Stimulated activated naive B cell treated with anti-CD40 and anti-IgM and Interleukin-4, amounts not matched to agents 10 μg/mL and 1 μg/mL and 100 μg/mL, for 72 hours (primary cell): ENCODE results near the gene SLK.

Source experiments
- ATAC-seq, 2 donors: fragments of 150-1000 bp; cut with Tn5 transposase; replicated peaks; 2 replicates each; pipeline ENCODE4 v1.10.0; 2021; ENCODE audit warnings: moderate library complexity in 1 of 2
- DNase-seq: peaks from one replicate; pipeline ENCODE4 v3.0.0; 2021
- H3K27ac Mint-ChIP-seq: one replicate; pipeline ENCODE4 v1.8.0; 2022; ENCODE audit warnings: mild to moderate bottlenecking, mixed read lengths
- H3K27me3 Mint-ChIP-seq, 2 donors: one replicate each; pipeline ENCODE4 v1.8.0; 2022; ENCODE audit warnings: mixed read lengths in 2 of 2
- H3K36me3 Mint-ChIP-seq, 2 donors: one replicate each; pipeline ENCODE4 v1.8.0; 2022; ENCODE audit warnings: mixed read lengths in 2 of 2, mild to moderate bottlenecking in 1 of 2
- H3K4me1 Mint-ChIP-seq, 2 donors: one replicate each; pipeline ENCODE4 v1.8.0; 2022; ENCODE audit warnings: mixed read lengths in 2 of 2, mild to moderate bottlenecking in 1 of 2
- H3K4me3 Mint-ChIP-seq, 2 donors: one replicate each; pipeline ENCODE4 v1.8.0; 2022; ENCODE audit warnings: mild to moderate bottlenecking in 2 of 2, mixed read lengths in 2 of 2, moderate library complexity in 1 of 2
- H3K9me3 Mint-ChIP-seq, 2 donors: one replicate each; pipeline ENCODE4 v1.8.0; 2022; ENCODE audit warnings: mixed read lengths in 2 of 2, mild to moderate bottlenecking in 1 of 2

The SLK gene

GRCh38 chr10:104052431-104052830 is 85.5 kb downstream of the SLK start:
- H3K4me3 Mint-ChIP-seq: no peak overlapping the region
- H3K9me3 Mint-ChIP-seq: no peaks in the 10 kb centered on the region
- no peak for DNase-seq
- H3K27ac Mint-ChIP-seq: no peak overlapping the region
- H3K27me3 Mint-ChIP-seq: peaks cover 0 to 4% of the 10 kb centered on the region in 2 donors
- H3K36me3 Mint-ChIP-seq: no peaks in the 10 kb centered on the region
- ATAC-seq: no peak
- H3K4me1 Mint-ChIP-seq: no peaks in the 10 kb centered on the region

- DNase-seq (no peak), ATAC-seq (no peak)
- no peaks in the 10 kb centered on the region for H3K36me3 Mint-ChIP-seq
- no peak overlapping the region for H3K27ac Mint-ChIP-seq
- H3K4me1 Mint-ChIP-seq: no peaks in the 10 kb centered on the region
- H3K27me3 Mint-ChIP-seq: no peaks in the 10 kb centered on the region
- no peaks in the 10 kb centered on the region for H3K9me3 Mint-ChIP-seq
- H3K4me3 Mint-ChIP-seq: no peak overlapping the region
These were observed 86.3 kb downstream of the SLK start for GRCh38 chr10:104053201-104053600.

GRCh38 chr10:104054430-104054829 is 87.5 kb downstream of the SLK start:
- H3K27me3 Mint-ChIP-seq: no peaks in the 10 kb centered on the region
- no peaks in the 10 kb centered on the region for H3K9me3 Mint-ChIP-seq
- DNase-seq: no peak
- H3K27ac Mint-ChIP-seq: no peak overlapping the region
- no peaks in the 10 kb centered on the region for H3K4me1 Mint-ChIP-seq
- no peaks in the 10 kb centered on the region for H3K36me3 Mint-ChIP-seq
- ATAC-seq: no peak
- H3K4me3 Mint-ChIP-seq: no peak overlapping the region

- Mint-ChIP-seq H3K9me3 (no peaks in the 10 kb centered on the region), H3K27me3 (no peaks in the 10 kb centered on the region), H3K4me3 (no peak overlapping the region), H3K27ac (no peak overlapping the region), H3K4me1 (no peaks in the 10 kb centered on the region), H3K36me3 (no peaks in the 10 kb centered on the region)
- no peak for DNase-seq
- no peak for ATAC-seq
These were observed 89.8 kb downstream of the SLK start for GRCh38 chr10:104056619-104057273.

- H3K27me3 Mint-ChIP-seq: no peaks in the 10 kb centered on the region
- no peak overlapping the region for H3K4me3 Mint-ChIP-seq
- no peaks in the 10 kb centered on the region for H3K36me3 Mint-ChIP-seq
- DNase-seq (no peak), ATAC-seq (no peak)
- H3K9me3 Mint-ChIP-seq: no peaks in the 10 kb centered on the region
- no peak overlapping the region for H3K27ac Mint-ChIP-seq
- H3K4me1 Mint-ChIP-seq: no peaks in the 10 kb centered on the region
These were observed 90.8 kb downstream of the SLK start for GRCh38 chr10:104057717-104058116.

GRCh38 chr10:104059364-104059763 is 92.4 kb downstream of the SLK start:
- H3K9me3 Mint-ChIP-seq: no peaks in the 10 kb centered on the region
- H3K4me3 Mint-ChIP-seq: no peak overlapping the region
- no peak for DNase-seq

GRCh38 chr10:104061196-104061595 is 94.3 kb downstream of the SLK start:
- peaks cover 7 to 12% of the 10 kb centered on the region in 2 donors for H3K27me3 Mint-ChIP-seq

More at GRCh38 chr10:104059364-104059763, 92.4 kb downstream of the SLK start:
- ATAC-seq: no peak
- H3K27ac Mint-ChIP-seq: no peak overlapping the region
- H3K4me1 Mint-ChIP-seq: no peaks in the 10 kb centered on the region
- no peaks in the 10 kb centered on the region for H3K36me3 Mint-ChIP-seq
- peaks cover 0 to 3% of the 10 kb centered on the region in 2 donors for H3K27me3 Mint-ChIP-seq

GRCh38 chr10:104065748-104066147 is 98.8 kb downstream of the SLK start:
- peaks cover 7 to 12% of the 10 kb centered on the region in 2 donors for H3K27me3 Mint-ChIP-seq
- no peaks in the 10 kb centered on the region for H3K36me3 Mint-ChIP-seq
- no peak overlapping the region for H3K27ac Mint-ChIP-seq
- DNase-seq (no peak), ATAC-seq (no peak)
- no peaks in the 10 kb centered on the region for H3K4me1 Mint-ChIP-seq
- no peak overlapping the region for H3K4me3 Mint-ChIP-seq
- no peaks in the 10 kb centered on the region for H3K9me3 Mint-ChIP-seq

More at GRCh38 chr10:104061196-104061595, 94.3 kb downstream of the SLK start:
- Mint-ChIP-seq H3K4me3 (no peak overlapping the region), H3K4me1 (no peaks in the 10 kb centered on the region), H3K9me3 (no peaks in the 10 kb centered on the region), H3K27ac (no peak overlapping the region), H3K36me3 (no peaks in the 10 kb centered on the region)
- ATAC-seq (no peak), DNase-seq (no peak)

- no peak for ATAC-seq
- no peaks in the 10 kb centered on the region for H3K4me1 Mint-ChIP-seq
These were observed 100.0 kb downstream of the SLK start for GRCh38 chr10:104066945-104067344.

GRCh38 chr10:104067525-104067924 is 100.6 kb downstream of the SLK start:
- Mint-ChIP-seq H3K4me3 (no peak overlapping the region), H3K27me3 (peaks cover 7 to 12% of the 10 kb centered on the region in 2 donors), H3K4me1 (no peaks in the 10 kb centered on the region), H3K27ac (no peak overlapping the region), H3K36me3 (no peaks in the 10 kb centered on the region), H3K9me3 (no peaks in the 10 kb centered on the region)
- no peak for ATAC-seq
- DNase-seq: no peak

More at GRCh38 chr10:104066945-104067344, 100.0 kb downstream of the SLK start:
- Mint-ChIP-seq H3K4me3 (no peak overlapping the region), H3K27ac (no peak overlapping the region), H3K36me3 (no peaks in the 10 kb centered on the region), H3K9me3 (no peaks in the 10 kb centered on the region), H3K27me3 (peaks cover 7 to 12% of the 10 kb centered on the region in 2 donors)
- no peak for DNase-seq

GRCh38 chr10:104069613-104070012 is 102.7 kb downstream of the SLK start:
- ATAC-seq (no peak), DNase-seq (no peak)
- H3K27ac Mint-ChIP-seq: no peak overlapping the region
- H3K36me3 Mint-ChIP-seq: no peaks in the 10 kb centered on the region
- H3K27me3 Mint-ChIP-seq: peaks cover 7 to 8% of the 10 kb centered on the region in 2 donors
- H3K4me1 Mint-ChIP-seq: no peaks in the 10 kb centered on the region
- no peaks in the 10 kb centered on the region for H3K9me3 Mint-ChIP-seq
- H3K4me3 Mint-ChIP-seq: no peak overlapping the region

- DNase-seq (no peak), ATAC-seq (no peak)
- no peaks in the 10 kb centered on the region for H3K4me1 Mint-ChIP-seq
- no peaks in the 10 kb centered on the region for H3K9me3 Mint-ChIP-seq
- H3K36me3 Mint-ChIP-seq: no peaks in the 10 kb centered on the region
- H3K27me3 Mint-ChIP-seq: no peaks in the 10 kb centered on the region
- no peak overlapping the region for H3K4me3 Mint-ChIP-seq
- H3K27ac Mint-ChIP-seq: no peak overlapping the region
These were observed 105.8 kb downstream of the SLK start for GRCh38 chr10:104072786-104073185.

- Mint-ChIP-seq H3K27ac (no peak overlapping the region), H3K4me3 (no peak overlapping the region), H3K4me1 (no peaks in the 10 kb centered on the region), H3K9me3 (no peaks in the 10 kb centered on the region), H3K27me3 (peaks cover 0 to 5% of the 10 kb centered on the region in 2 donors), H3K36me3 (no peaks in the 10 kb centered on the region)
- no peak for DNase-seq
- no peak for ATAC-seq
These were observed 107.6 kb downstream of the SLK start for GRCh38 chr10:104074505-104074904.

GRCh38 chr10:104076743-104077160 is 109.8 kb downstream of the SLK start:
- Mint-ChIP-seq H3K27me3 (peaks cover 0 to 5% of the 10 kb centered on the region in 2 donors), H3K4me1 (no peaks in the 10 kb centered on the region)
- no peak for DNase-seq

GRCh38 chr10:104077247-104077646 is 110.3 kb downstream of the SLK start:
- DNase-seq (no peak), ATAC-seq (no peak)
- Mint-ChIP-seq H3K36me3 (no peaks in the 10 kb centered on the region), H3K4me3 (no peak overlapping the region), H3K27me3 (peaks cover 0 to 5% of the 10 kb centered on the region in 2 donors), H3K9me3 (no peaks in the 10 kb centered on the region), H3K4me1 (no peaks in the 10 kb centered on the region), H3K27ac (no peak overlapping the region)

More at GRCh38 chr10:104076743-104077160, 109.8 kb downstream of the SLK start:
- Mint-ChIP-seq H3K9me3 (no peaks in the 10 kb centered on the region), H3K27ac (no peak overlapping the region), H3K4me3 (no peak overlapping the region), H3K36me3 (no peaks in the 10 kb centered on the region)
- no peak for ATAC-seq
